GM21381 (cell line): ENCODE results near the gene CDC45.

Experiments
- ATAC-seq: cut with Tn5 transposase; IDR thresholded peaks from one replicate; pipeline ENCODE4 v1.9.1; 2021; ENCODE audit warnings: mild to moderate bottlenecking, moderate library complexity; ENCODE audit not compliant: unreplicated experiment

The CDC45 gene

DNA sequence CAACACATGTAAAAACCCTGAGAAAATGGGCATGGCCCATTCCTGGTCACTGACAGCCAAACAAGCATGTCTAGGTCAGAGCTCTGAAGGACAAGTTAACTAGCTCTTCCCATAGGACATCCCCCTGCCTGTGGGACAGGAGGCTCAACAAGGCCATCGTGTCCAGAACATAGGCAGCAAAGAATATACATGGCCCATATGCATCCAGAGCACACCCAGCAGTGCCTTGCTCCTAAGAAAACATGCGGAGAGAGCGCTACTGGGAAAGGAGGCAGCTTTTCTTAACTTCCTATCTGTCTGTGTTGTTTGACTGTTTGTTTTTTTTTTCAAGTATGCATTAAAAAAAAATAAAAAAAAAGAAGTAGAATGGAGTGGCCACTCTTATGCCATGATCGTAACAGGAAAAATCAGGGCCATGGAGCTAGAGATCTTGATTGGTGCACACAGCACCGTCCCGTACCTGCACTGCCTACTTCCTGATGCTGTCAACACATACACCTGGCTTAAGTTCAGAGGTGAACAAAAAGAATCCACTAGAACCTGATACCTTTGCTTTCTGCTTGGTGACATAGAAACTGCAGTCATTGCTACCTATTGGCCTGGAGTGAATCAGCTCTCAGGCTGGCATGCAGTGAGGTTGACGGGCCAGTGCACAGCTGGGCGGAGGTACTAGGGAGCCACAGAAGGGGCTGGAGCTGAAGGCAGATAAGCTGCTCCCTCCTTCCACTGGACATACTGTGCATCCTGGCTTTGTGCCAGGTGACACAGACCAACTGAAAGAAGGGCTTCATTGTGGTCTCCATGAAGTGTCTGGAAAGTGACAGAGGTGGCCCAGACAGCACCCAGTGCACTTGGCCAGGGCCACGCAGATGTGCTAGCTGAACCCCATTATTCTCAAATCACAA is 12.6 kb upstream of the CDC45 start:
- no peak for ATAC-seq

DNA sequence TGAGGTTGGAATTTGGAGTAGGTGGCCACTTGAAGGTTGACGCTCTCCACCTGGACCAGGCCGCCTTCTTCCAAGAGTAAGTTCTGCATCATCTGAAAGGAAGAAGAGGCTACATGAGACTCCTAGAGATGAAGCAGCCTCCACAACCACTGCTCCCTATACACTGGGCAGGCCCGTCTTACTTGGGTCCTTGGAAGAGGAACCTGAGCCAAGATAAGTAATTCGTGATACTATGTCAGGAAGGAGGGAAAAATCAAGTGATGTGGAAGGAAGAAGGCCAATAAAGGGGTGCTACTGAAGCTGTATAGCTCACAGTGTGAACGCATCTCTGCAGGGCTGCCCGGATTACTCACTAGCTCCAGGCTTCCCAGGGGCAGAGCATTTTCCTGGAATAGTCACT is 11.8 kb upstream of the CDC45 start:
- ATAC-seq: no peak

DNA sequence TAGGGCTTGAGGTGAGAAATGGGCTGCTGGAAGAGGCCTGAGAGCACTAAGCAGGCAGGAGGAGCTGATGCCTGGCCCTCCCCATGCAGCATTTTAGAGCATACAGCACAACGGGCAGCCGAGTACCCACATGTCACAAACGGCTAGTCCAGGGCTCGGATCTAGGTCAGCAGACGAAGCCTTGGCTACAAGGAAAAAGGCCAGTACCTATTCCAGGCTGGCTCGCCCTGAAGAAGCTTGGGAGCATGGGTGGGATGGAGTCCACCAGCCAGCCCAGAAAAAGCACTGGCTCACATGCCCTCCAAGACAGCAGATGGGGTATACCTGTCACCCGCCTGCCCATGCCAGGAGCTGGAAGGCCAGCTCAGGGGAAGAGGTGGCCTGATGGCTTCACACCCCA is 10.3 kb upstream of the CDC45 start:
- no peak for ATAC-seq

DNA sequence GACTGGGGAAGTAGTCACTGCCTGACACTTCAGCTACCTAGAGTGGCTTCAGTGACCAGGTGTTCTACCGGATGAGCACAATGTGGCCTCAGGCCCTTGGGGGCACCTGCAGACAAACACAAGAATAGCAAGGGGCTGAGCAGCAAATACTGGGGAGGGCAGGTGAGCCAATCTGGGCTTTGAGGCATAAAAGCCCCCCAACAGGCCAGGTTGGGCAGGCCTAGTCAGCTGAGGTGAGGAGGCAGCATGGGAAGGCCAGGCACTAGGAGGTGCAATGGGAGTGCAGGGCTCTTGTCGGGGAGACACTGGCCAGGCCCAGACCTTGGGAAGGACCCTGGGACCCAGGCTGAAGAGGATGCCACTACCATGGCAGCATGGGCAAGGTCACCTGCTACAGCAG is 9.7 kb upstream of the CDC45 start:
- no peak for ATAC-seq

DNA sequence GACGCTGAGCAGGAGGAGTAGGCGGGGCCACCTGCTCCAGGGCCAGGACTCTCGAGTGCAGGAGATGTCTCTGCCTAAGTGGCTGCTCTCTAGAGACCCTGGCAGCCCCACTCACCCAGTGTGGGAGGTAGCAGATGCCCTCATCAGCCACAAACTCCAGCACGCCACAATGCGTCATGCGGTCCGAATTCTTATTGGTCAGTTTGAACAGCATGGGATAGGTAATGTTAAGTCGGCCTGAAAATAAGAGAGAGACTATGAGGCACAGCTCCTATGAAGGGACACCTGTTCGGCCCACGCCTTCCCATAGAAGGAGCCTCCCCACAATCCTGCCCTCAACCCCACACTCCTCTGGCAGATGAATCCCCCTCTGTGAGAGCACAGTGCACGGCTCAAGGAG is 8.1 kb upstream of the CDC45 start:
- ATAC-seq: no peak

DNA sequence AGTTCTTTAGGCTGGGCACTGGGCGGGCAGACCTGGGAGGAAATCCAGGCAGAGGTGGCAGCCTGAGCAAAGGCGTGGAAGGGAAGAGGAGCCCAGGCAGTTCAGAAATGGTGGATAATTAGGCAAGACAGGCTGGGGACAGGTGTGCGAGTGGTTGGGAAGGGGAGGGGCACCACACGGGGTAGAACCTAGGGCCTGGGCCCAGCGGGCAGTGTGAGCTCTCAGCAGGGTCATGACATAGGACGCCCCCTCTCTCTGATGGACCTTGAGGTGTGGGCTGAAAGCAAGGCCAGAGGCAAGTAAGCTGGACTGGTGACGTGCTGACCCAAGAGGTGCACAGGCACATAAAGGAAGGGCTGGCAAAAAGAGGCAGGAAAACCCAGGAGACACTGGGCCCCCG is 7.5 kb upstream of the CDC45 start:
- no peak for ATAC-seq

DNA sequence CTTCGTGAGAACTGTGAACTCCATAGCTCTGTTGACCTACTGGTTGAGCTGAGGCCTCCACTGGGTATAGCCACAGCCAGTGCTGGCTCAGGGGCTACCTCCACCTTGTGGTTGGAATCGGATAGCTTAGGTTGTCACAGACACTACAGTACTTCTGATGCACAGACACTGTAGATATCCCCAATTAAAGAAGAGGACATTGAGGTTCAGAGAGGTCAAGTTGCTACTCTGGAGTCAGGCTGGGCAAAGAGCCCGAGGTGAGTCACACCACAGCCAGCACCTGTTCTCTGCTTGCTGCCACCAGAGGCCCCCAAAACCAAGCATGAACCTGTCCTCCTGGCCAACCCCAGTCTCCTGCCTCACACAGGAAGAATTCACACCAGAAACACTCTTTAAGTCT is 6.1 kb upstream of the CDC45 start:
- ATAC-seq: no peak

DNA sequence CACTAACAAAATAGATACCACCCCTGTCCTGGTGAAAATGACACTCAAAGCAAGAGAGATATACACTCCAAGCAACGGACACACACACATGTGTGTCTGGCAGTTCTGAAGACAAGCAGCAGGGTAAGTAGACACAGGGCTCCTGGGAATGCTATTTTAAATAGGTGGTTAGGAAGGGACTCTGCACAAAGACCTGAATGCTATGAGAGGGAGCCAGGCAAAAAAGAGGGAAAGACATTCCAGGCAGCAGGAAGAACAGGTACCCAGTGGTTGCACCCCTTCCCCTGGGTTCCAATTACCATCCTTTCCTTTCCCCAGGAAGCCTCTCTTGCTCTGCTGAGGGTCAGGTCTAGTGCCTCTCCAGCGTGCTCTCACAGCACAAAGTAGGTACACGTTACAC is 3.7 kb upstream of the CDC45 start:
- no peak for ATAC-seq

DNA sequence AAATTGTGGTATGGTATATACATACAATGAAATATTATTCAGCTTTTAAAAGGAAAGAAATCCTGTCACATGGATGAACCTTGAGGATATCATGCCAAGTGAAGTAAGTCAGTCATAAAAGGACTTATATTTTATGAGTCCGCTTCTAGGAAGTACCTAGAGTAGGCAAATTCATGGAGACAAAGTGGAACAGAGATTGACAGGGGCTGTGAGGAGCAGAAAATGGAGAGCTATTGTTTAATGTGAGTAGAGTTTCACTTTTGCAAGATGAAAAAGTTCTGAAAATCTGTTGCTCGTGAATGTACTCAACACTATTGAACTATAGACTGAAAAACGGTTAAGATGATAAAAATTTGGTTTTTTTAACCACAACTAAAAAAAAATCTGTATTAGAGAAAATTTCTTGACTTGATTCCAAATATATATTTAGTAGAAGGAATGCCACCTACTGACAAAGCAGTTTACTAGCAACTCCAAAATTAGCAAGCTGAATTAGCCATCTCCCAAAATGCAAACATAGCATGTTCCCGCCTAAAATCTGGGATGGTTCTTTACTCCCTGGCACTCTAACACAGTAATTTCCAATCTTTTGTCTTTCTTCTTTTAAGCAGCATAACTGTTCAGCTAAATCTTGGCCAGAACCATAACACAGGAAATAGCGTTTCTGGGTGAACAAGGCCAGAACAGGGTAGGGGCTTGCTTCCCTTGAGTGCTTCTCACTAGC is 2.2 kb upstream of the CDC45 start:
- no peak for ATAC-seq

DNA sequence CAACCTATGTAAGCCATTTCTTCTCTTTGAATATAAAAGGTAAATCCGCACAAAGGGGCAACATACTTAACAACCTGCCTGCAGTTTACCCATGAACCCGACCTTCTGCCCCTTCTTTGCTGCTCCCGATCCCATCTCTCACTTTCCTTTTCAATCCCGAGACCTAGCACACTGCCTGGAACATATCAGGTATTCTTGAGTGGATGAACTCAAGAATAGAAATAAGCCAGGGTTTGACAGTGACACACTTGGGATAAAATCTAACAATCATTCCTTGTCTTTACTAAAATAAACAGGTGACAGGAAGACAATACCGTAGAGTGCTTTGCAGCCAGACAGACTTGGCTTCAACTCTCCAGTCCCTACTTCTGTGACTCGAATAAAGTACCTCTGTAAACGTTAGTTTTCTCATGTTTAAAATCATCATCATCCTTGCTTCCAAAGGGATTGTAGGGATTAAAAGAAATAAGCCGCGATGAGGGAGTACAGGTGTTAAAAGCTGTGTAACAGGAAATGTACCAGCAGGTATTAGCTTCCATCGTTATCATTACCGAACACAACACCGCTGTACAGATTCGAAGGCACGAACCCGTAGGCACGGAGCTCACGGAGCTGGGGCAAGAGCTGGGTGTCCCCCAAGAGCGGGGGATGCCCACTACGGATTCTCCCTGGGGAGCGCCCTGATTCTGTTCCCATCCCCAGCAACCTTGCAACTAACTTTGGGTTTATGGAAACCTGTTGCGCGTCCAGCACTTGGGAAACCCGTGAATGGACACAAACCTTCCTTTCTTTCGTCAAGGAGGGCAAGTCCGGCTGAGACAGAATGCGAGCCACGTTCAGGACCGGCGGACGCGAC is 1.4 kb upstream of the CDC45 start:
- no peak for ATAC-seq

DNA sequence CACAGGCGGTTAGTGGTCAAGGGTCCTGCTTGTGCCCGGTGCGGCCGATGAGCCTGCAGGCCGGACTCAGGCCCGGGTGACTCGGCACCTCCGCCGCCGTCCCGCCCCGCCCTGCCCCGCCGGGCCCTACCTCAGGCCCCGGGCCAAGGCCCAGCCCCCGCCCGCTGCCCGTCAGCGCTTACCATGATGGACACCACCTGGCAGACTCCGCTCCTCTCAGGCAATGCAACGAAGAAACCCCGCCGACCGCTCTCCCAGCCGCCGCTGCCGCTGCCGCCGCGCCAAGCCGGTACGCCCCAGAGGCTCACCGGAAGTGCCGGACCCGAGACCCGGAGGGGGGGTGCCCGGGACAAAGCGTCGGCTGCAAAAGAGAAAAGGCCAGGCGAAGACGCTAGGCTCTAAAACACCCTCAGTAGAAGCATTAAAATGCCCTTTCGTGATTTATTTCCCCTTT is 792 bp upstream of the CDC45 start, which contains the start of gene UFD1:
Gene UFD1, minus strand, starts transcription at position 293 of the 454 bp plus-strand sequence. Its CDS starts 108 bp downstream, at position 185.
- peak; percentile 53 for ATAC-seq

DNA sequence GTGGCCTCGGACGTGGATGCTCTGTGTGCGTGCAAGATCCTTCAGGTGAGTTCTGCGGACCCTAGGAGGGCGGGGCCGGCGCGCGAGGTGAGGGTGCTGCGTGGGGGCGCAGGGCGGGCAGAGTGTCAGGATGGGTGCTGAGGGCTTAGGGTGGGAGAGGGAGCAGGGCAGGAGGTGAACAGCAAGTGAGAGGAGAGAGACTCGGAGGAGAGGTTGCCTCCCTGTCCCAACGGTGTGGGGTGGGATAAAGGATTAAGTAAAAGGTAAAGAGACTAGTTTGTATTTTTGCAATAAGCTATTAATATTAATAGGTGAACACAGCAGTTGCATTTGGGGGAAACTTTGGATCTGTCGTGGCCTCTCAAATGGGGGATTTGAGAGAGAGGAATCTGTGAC is 451 bp downstream of the CDC45 start:
- ATAC-seq: no peak

DNA sequence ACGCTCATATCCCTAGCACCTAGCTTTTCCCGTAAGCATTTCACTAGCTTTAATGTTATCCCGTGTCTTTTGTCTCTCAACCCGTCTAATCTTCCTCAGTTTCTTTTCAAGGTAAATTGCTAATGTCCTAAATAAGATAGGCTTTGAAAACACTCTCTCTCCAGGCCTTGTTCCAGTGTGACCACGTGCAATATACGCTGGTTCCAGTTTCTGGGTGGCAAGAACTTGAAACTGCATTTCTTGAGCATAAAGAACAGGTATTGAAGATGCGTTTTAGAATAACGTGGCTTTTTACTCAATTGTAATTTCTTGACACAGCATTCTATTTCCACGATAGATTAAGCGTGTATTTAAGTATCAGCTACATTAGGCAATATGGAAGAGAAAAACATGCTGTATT is 1.1 kb downstream of the CDC45 start:
- no peak for ATAC-seq

DNA sequence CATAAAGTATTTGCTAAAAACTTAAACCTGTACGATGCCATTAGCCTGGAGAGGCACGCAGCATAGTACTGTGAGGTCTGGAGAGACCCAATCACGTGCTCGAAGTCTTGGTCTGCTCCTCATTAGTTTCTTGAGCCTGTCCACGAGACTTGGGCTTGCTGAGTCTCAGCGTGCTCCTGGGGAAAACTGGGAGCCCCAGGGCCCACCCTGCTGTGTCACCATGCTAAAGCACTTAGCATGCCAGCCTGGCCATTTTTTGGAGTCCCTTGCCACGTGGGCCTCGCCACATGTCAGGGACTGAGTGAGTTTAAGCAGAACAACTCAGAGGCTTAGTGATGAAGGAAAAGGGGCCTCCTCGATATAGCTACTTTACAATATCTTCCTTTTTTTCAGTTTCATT is 2.6 kb downstream of the CDC45 start:
- no peak for ATAC-seq

DNA sequence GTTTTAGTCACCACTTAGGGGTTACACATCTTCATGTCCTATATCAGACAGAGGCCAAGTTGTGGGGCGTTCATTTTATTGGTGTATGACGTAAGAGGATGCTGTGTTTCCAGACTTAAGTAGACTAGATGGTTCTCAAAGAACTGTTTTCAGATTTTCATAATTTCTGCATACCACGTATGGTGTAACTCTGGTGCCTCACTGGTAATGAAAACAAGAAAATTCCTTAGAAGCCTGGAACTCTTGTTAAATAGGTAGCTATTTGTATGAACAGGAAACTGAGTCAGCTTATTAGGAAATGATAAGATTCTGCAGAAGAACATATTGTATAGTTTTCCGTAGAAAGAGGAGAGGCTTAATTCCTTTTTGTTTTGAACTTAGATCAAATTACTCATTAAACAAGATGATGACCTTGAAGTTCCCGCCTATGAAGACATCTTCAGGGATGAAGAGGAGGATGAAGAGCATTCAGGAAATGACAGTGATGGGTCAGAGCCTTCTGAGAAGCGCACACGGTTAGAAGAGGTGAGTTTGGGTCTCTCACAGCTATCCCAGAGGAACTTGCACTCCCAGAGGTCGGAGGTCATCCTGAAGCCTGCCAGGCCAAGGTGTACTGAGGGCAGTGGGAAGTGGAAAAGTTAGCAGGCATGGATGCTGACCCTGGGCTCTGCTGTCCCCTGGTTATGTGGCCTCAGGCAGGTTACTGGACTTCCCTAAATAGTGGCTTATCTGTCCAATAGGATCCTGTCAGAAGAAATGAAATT is 3.9 kb downstream of the CDC45 start:
- ATAC-seq: no peak

DNA sequence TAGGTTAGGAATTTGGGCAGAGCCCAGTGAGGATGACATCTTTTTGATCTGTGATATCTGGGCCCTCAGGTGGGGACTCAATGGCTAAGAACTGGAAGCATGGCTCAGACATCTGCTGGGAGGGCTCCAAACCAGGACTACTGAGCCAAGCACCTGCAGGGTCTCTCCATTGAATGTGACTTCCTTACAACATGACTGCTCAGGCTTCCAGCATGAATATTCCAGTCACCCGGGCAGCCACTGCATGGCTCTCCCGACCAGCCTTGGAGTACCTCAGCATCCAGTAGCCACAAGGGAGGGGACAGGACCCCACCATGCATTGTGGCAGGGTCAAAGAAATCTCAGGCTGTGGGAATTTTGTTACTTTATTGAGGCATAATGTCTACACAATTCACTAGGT is 8.6 kb downstream of the CDC45 start:
- no peak for ATAC-seq

DNA sequence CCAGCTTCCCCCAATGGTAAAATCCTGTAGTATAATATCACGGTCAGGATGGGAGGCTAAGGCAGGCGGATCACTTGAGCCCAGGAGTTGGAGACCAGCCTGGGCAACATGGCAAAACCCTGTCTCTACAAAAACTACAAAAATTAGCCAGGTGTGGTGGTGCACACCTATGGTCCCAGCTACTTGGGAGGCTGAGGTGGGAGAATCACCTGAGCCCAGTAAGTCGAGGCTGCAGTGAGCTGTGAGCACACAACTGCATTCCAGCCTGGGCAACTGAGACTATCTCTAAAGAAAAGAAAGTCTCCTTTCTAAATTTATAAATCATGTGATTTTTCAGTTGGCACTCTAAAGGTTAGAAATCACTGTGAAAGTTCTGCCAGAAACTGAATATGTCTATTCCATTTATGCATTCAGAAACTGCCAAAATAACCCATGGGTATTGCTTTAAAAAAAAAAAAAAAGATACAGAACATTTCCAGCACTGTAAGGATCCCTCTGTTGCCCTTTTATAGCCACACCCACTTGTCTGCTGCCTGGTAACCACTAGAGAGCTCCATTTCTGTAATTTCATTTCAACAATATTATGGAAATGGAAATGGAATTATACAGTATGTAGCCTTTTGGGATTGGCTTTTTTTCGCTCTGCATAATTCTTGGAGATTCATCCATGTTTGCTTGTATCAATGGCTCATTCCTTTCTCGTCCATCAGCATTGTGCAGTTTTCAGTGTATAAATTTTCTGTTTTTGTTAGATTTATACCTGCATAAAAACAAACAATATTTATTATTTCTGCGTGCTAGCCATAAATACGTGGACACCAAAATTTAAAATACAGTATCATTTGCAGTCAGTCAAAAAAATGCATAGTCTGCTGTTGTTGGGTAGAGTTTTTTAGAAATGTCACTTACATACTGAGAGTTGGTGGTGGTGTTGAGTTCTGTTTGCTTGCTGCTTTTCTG is 9.4 kb downstream of the CDC45 start:
- no peak for ATAC-seq

DNA sequence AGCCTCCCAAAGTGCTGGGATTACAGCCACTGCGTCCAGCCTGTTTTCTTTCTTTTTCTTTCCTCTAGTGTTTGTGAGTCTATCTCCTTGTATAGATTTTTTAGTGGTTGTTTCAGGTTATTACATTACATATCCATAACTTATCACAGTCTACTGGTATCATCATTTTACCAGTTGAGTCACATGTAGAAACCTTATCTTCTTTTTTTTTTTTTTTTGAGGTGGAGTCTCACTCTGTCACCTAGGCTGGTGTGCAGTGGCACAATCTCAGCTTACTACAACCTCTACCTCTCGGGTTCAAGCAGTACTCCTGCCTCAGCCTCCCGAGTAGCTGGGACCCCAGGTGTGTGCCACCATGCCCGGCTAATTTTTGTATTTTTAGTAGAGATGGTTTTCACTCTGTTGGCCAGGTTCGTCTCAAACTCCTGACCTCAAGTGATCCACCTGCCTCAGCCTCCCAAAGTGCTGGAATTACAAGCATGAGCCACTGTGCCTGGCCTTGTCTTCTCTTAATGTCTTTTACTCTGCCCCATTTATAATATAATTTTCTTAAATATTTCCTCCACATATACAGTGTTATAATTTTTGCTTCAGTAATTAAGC is 11.0 kb downstream of the CDC45 start:
- ATAC-seq: no peak
